H9 (cell line): ENCODE measurements around the gene HIP1. TPM values are rescaled to one million over a fixed set of nuclear protein-coding genes. Genes with fewer than 3 reads are reported as not detected.
A peak's percentile ranks its signal among the peaks of the same experiment; 100 is the strongest.

ENCODE experiments used
- DNase-seq: peaks from one replicate; pipeline ENCODE4 v3.0.0-alpha.2; 2017
- H2AFZ ChIP-seq: one replicate; pipeline ENCODE4 v1.6.1; 2013; ENCODE audit warnings: mild to moderate bottlenecking, low read length, control low read depth, moderate library complexity
- H2AK5ac ChIP-seq: 2 replicates; pipeline ENCODE4 v1.6.1; 2013; ENCODE audit warnings: low read length, control low read depth, mixed read lengths; ENCODE audit not compliant: insufficient read length
- H2BK120ac ChIP-seq: one replicate; pipeline ENCODE4 v1.6.1; 2013; ENCODE audit warnings: low read depth, mild to moderate bottlenecking, low read length, control low read depth, inconsistent platforms; ENCODE audit not compliant: poor library complexity, severe bottlenecking
- H2BK12ac ChIP-seq: 2 replicates; pipeline ENCODE4 v1.6.1; 2013; ENCODE audit warnings: low read length, control low read depth, mixed read lengths, low read depth; ENCODE audit not compliant: insufficient read length
- H2BK15ac ChIP-seq: 2 replicates; pipeline ENCODE4 v1.6.1; 2013; ENCODE audit warnings: low read depth, low read length, control low read depth
- H2BK20ac ChIP-seq: one replicate; pipeline ENCODE4 v1.6.1; 2013; ENCODE audit warnings: low read depth, mild to moderate bottlenecking, low read length, control low read depth, inconsistent platforms; ENCODE audit not compliant: poor library complexity, severe bottlenecking
- H2BK5ac ChIP-seq: 2 replicates; pipeline ENCODE4 v1.6.1; 2013; ENCODE audit warnings: low read length, control low read depth, mixed read lengths; ENCODE audit not compliant: insufficient read length
- H3K14ac ChIP-seq: 2 replicates; pipeline ENCODE4 v1.6.1; 2013; ENCODE audit warnings: low read length, control low read depth; ENCODE audit not compliant: insufficient read depth
- H3K18ac ChIP-seq: 2 replicates; pipeline ENCODE4 v1.6.1; 2013; ENCODE audit warnings: low read depth, mild to moderate bottlenecking, mixed read lengths, low read length, control low read depth; ENCODE audit not compliant: insufficient read length
- H3K23ac ChIP-seq: 2 replicates; pipeline ENCODE4 v1.6.1; 2013; ENCODE audit warnings: low read length, control low read depth, mixed read lengths, low read depth; ENCODE audit not compliant: insufficient read length
- H3K23me2 ChIP-seq: 2 replicates; pipeline ENCODE4 v1.6.1; 2013; ENCODE audit warnings: low read depth, mild to moderate bottlenecking, mixed read lengths, low read length, control low read depth; ENCODE audit not compliant: insufficient read length, poor library complexity, severe bottlenecking
- H3K27ac ChIP-seq: 2 replicates; pipeline ENCODE4 v1.5.1; 2013; ENCODE audit warnings: low read length, control low read depth, mixed read lengths, low read depth; ENCODE audit not compliant: insufficient read length
- H3K27me3 ChIP-seq: 2 replicates; pipeline ENCODE4 v1.6.1; 2013; ENCODE audit warnings: low read length, control low read depth, inconsistent platforms; ENCODE audit not compliant: insufficient read depth
- H3K4ac ChIP-seq: 2 replicates; pipeline ENCODE4 v1.6.1; 2013; ENCODE audit warnings: low read depth, mild to moderate bottlenecking, control low read depth, inconsistent platforms, low read length, moderate library complexity
- H3K4me1 ChIP-seq: 2 replicates; pipeline ENCODE4 v1.6.1; 2013; ENCODE audit warnings: low read length, control low read depth, inconsistent platforms; ENCODE audit not compliant: insufficient read depth
- H3K4me2 ChIP-seq: 2 replicates; pipeline ENCODE4 v1.6.1; 2013; ENCODE audit warnings: low read length, control low read depth, mixed read lengths; ENCODE audit not compliant: insufficient read length, insufficient read depth
- H3K56ac ChIP-seq: 2 replicates; pipeline ENCODE4 v1.6.1; 2013; ENCODE audit warnings: low read depth, mild to moderate bottlenecking, mixed read lengths, low read length, control low read depth; ENCODE audit not compliant: insufficient read length
- H3K79me1 ChIP-seq: 2 replicates; pipeline ENCODE4 v1.6.1; 2013; ENCODE audit warnings: low read depth, mild to moderate bottlenecking, moderate library complexity, low read length, control low read depth, inconsistent platforms; ENCODE audit not compliant: insufficient read depth, poor library complexity, severe bottlenecking
- H3K79me2 ChIP-seq: 2 replicates; pipeline ENCODE4 v1.6.1; 2013; ENCODE audit warnings: low read length, control low read depth, inconsistent platforms; ENCODE audit not compliant: insufficient read depth
- H3K9ac ChIP-seq: 2 replicates; pipeline ENCODE4 v1.6.1; 2013; ENCODE audit warnings: low read length, control low read depth, mixed read lengths; ENCODE audit not compliant: insufficient read length; ENCODE audit errors: extremely low read depth
- H3K9me3 ChIP-seq: one replicate; pipeline ENCODE4 v1.6.1; 2013; ENCODE audit warnings: low read depth, low read length, inconsistent platforms; ENCODE audit not compliant: control insufficient read depth
- H3T11ph ChIP-seq: one replicate; pipeline ENCODE4 v1.6.1; 2013; ENCODE audit warnings: mild to moderate bottlenecking, low read length, control low read depth, inconsistent platforms
- H4K20me1 ChIP-seq: one replicate; pipeline ENCODE4 v1.6.1; 2013; ENCODE audit not compliant: control insufficient read depth, insufficient read length, insufficient read depth
- H4K5ac ChIP-seq: 2 replicates; pipeline ENCODE4 v1.6.1; 2013; ENCODE audit warnings: low read depth, mild to moderate bottlenecking, mixed read lengths, low read length, control low read depth; ENCODE audit not compliant: insufficient read length
- H4K8ac ChIP-seq: replicated peaks from 2 replicates; pipeline ENCODE4 v1.6.1; 2013; ENCODE audit warnings: low read length, control low read depth, mixed read lengths, low read depth; ENCODE audit not compliant: insufficient read length
- H4K91ac ChIP-seq: 2 replicates; pipeline ENCODE4 v1.6.1; 2013; ENCODE audit warnings: low read depth, mild to moderate bottlenecking, moderate library complexity, mixed read lengths, low read length, control low read depth; ENCODE audit not compliant: insufficient read length
- H3K27ac Mint-ChIP-seq, 3 experiments: 2 replicates in 2 of 3; 3 replicates in 1 of 3; pipeline ENCODE4 v1.8.0; 2020 to 2021; ENCODE audit warnings: mixed read lengths in 3 of 3, mild to moderate bottlenecking in 1 of 3, moderate library complexity in 1 of 3
- H3K27me3 Mint-ChIP-seq: 2 replicates; pipeline ENCODE4 v1.8.0; 2021; ENCODE audit warnings: low read depth, mild to moderate bottlenecking, moderate library complexity, mixed read lengths
- H3K36me3 Mint-ChIP-seq, 3 experiments: 2 replicates in 2 of 3; 3 replicates in 1 of 3; pipeline ENCODE4 v1.8.0; 2020 to 2021; ENCODE audit warnings: low read depth in 3 of 3, mixed read lengths in 3 of 3; ENCODE audit not compliant: insufficient read depth in 1 of 3
- H3K4me1 Mint-ChIP-seq, 2 experiments: 2 replicates each; pipeline ENCODE4 v1.8.0; 2020; ENCODE audit warnings: mixed read lengths in 2 of 2
- H3K4me3 Mint-ChIP-seq, 2 experiments: 2 replicates in 1 of 2; 3 replicates in 1 of 2; pipeline ENCODE4 v1.8.0; 2020 to 2021; ENCODE audit warnings: mild to moderate bottlenecking in 2 of 2, mixed read lengths in 2 of 2, moderate library complexity in 1 of 2
- H3K9me3 Mint-ChIP-seq, 2 experiments: 2 replicates in 1 of 2; 3 replicates in 1 of 2; pipeline ENCODE4 v1.8.0; 2020; ENCODE audit warnings: mild to moderate bottlenecking in 2 of 2, mixed read lengths in 2 of 2, moderate library complexity in 1 of 2
- WGBS: extraction: QIAGEN DNeasy Blood & Tissue Kit; methylation state at CpG from one replicate; pipeline ENCODE4 v1.1.7; 2013; ENCODE audit warnings: missing lambda C conversion rate, low lambda C conversion rate, mixed read lengths; ENCODE audit not compliant: insufficient read length; ENCODE audit errors: extremely low coverage; 5-methylcytosine and 5-hydroxymethylcytosine counted together
- total RNA-seq: library from RNA; stranded (reverse); gene quantifications from 2 replicates; pipeline ENCODE4 v1.2.1, GENCODE V29; 2021
- TF ChIP-seq, protein P1 (sequence below): fragments of 200-600 bp; sonication (generic); conservative IDR thresholded peaks from 3 replicates; pipeline ENCODE4 v1.8.0; 2021; ENCODE audit warnings: antibody characterized with exemption, mild to moderate bottlenecking

The HIP1 gene
- total RNA-seq, 1 experiment from 2014 or later, result 87.5 TPM

DNA sequence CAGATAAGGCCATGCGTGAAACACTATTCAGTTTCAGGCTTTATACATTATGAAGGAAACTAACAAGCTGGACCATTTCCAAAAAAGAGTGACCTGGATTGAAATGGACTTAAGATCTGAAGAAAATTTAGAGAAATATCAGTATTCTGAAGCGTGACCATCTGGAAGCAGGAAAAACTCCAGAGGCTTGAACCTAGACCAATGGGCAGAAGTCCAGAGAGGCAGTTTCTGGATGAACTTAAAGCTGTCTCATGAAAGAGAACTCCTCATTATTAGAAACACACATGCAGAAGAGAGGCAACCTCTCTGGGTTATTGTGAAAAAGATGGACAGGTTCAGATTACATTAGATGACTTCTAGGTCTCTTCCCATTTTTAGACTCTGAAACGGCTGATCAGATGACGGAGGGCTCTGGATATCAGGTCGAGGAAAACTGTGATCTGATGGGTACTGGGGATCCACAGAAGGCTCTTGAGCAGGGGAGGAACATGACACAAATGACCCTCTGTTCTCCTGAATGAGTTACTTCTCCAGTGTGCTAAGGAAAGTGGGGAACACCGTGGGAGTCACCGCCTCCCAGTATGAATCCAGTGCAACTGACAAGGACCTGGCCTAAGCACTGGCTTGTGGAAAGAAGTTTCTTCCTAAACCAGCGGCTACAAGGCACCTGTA is 130.2 kb downstream of the HIP1 start:
- H3K27ac Mint-ChIP-seq, result peak overlapping the region in 1 of 3 experiments; percentile 69; a peak in 2 of 7 replicates
- H3K9ac ChIP-seq, result no peak overlapping the region
- no peaks in the 10 kb centered on the region for H3K79me2 ChIP-seq
- no peak overlapping the region for H3K14ac ChIP-seq
- H2AFZ ChIP-seq, result no peak overlapping the region
- no peak overlapping the region for H4K91ac ChIP-seq
- no peak overlapping the region for H2BK15ac ChIP-seq
- H4K5ac ChIP-seq, result no peak overlapping the region
- no peaks in the 10 kb centered on the region for H3K79me1 ChIP-seq
- no peaks in the 10 kb centered on the region for H3K9me3 ChIP-seq
- no CpG with 5 or more reads among the region's 8 CpGs for WGBS
- H2BK5ac ChIP-seq, result no peak overlapping the region
- no peak overlapping the region for H2BK12ac ChIP-seq
- H3K23me2 ChIP-seq, result peaks cover 2% of the 10 kb centered on the region
- no peak overlapping the region for H2BK20ac ChIP-seq
- no peak overlapping the region for H3K4ac ChIP-seq
- no peaks in the 10 kb centered on the region for H3K4me1 ChIP-seq
- no peak overlapping the region for H2BK120ac ChIP-seq
- H3K4me2 ChIP-seq, result no peak overlapping the region
- TF ChIP-seq, protein P1, sequence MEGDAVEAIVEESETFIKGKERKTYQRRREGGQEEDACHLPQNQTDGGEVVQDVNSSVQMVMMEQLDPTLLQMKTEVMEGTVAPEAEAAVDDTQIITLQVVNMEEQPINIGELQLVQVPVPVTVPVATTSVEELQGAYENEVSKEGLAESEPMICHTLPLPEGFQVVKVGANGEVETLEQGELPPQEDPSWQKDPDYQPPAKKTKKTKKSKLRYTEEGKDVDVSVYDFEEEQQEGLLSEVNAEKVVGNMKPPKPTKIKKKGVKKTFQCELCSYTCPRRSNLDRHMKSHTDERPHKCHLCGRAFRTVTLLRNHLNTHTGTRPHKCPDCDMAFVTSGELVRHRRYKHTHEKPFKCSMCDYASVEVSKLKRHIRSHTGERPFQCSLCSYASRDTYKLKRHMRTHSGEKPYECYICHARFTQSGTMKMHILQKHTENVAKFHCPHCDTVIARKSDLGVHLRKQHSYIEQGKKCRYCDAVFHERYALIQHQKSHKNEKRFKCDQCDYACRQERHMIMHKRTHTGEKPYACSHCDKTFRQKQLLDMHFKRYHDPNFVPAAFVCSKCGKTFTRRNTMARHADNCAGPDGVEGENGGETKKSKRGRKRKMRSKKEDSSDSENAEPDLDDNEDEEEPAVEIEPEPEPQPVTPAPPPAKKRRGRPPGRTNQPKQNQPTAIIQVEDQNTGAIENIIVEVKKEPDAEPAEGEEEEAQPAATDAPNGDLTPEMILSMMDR, result no peak
- H4K20me1 ChIP-seq, result no peaks in the 10 kb centered on the region
- H3K27ac ChIP-seq, result no peak overlapping the region
- no peak overlapping the region for H3K23ac ChIP-seq
- no peak overlapping the region for H3K56ac ChIP-seq
- peaks cover 0 to 24% (median 21%) of the 10 kb centered on the region in 3 experiments; a peak in 5 of 7 replicates for H3K36me3 Mint-ChIP-seq
- H3K27me3 Mint-ChIP-seq, result no peaks in the 10 kb centered on the region
- H3K27me3 ChIP-seq, result no peaks in the 10 kb centered on the region
- H3K9me3 Mint-ChIP-seq, result no peaks in the 10 kb centered on the region
- no peak overlapping the region for H3K18ac ChIP-seq
- H3K4me1 Mint-ChIP-seq, result peaks cover 21 to 29% of the 10 kb centered on the region in 2 experiments
- no peak overlapping the region for H4K8ac ChIP-seq
- DNase-seq, result no peak
- H2AK5ac ChIP-seq, result no peak overlapping the region
- no peak overlapping the region for H3T11ph ChIP-seq
- no peak overlapping the region for H3K4me3 Mint-ChIP-seq
